ENCODE measurements around the gene AAK1. TPM values are rescaled to one million over a fixed set of nuclear protein-coding genes. Genes with fewer than 3 reads are reported as not detected.

The AAK1 gene
- total RNA-seq, 1 experiment from 2014 or later = 40.5 TPM

GRCh38 chr2:69437751-69438154 lies 205.8 kb downstream of the AAK1 start:
- Histone ChIP-seq H3K27ac (ENCODE audit: low read depth, low read length, poor library complexity, severe bottlenecking) (peak overlapping the region; percentile 91), H3K36me3 (ENCODE audit: insufficient read depth, low read length, poor library complexity, severe bottlenecking) (no peaks in the 10 kb centered on the region), H3K27me3 (replicated peaks; ENCODE audit: insufficient read depth, low read depth, low read length, poor library complexity) (no peaks in the 10 kb centered on the region), H3K9me3 (ENCODE audit: low read depth, low read length, poor library complexity, severe bottlenecking) (no peaks in the 10 kb centered on the region), H3K4me3 (ENCODE audit: low read depth, low read length, poor library complexity, severe bottlenecking) (peak overlapping the region; percentile 67), H3K4me1 (ENCODE audit: insufficient read depth, low read length, poor library complexity, severe bottlenecking) (peaks cover 4% of the 10 kb centered on the region)
- TSS peak; percentile 94 for BruUV-seq (replicated peaks)
- DNase-seq (ENCODE audit: low spot score) = no peak
- no peak for TF ChIP-seq EZH2 (IDR thresholded peaks at IDR 0.05; ENCODE audit: borderline replicate concordance, low read depth, low read length, poor library complexity, severe bottlenecking)
- no peak for TF ChIP-seq CTCF (conservative IDR thresholded peaks at IDR 0.05; ENCODE audit: low read depth, low read length)
- ChIA-PET POLR2A (ENCODE audit: low non-redundant PET) (no interaction called here), CTCF (no interaction called here)
- intact Hi-C loops (cut with micrococcal nuclease; ENCODE audit: unreplicated experiment) = no loop called here

- Histone ChIP-seq H3K36me3 (ENCODE audit: insufficient read depth, low read length, poor library complexity, severe bottlenecking) (no peaks in the 10 kb centered on the region), H3K27ac (ENCODE audit: low read depth, low read length, poor library complexity, severe bottlenecking) (peak within 1 kb of the TSS; percentile 91), H3K4me1 (ENCODE audit: insufficient read depth, low read length, poor library complexity, severe bottlenecking) (peaks cover 4% of the 10 kb centered on the region), H3K27me3 (replicated peaks; ENCODE audit: insufficient read depth, low read depth, low read length, poor library complexity) (no peaks in the 10 kb centered on the region), H3K4me3 (ENCODE audit: low read depth, low read length, poor library complexity, severe bottlenecking) (peak within 1 kb of the TSS; percentile 67), H3K9me3 (ENCODE audit: low read depth, low read length, poor library complexity, severe bottlenecking) (no peaks in the 10 kb centered on the region)
- peak; percentile 97 for DNase-seq (ENCODE audit: low spot score)
- CTCF ChIA-PET = no interaction called here
- TF ChIP-seq EZH2 (IDR thresholded peaks at IDR 0.05; ENCODE audit: borderline replicate concordance, low read depth, low read length, poor library complexity, severe bottlenecking) (no peak), CTCF (conservative IDR thresholded peaks at IDR 0.05; ENCODE audit: low read depth, low read length) (peak; percentile 61)
- POLR2A ChIA-PET (ENCODE audit: low non-redundant PET) = no interaction called here
- no TSS peak for BruUV-seq (replicated peaks)
- intact Hi-C loops (cut with micrococcal nuclease; ENCODE audit: unreplicated experiment) = no loop called here
Observed at GRCh38 chr2:69436938-69437750, 206.4 kb downstream of the AAK1 start, which contains the start of gene NFU1. Gene NFU1 (minus strand): TSS chr2:69437435. CDS start chr2:69437422, 13 bp downstream.

- POLR2A ChIA-PET (ENCODE audit: low non-redundant PET) = no interaction called here
Observed at GRCh38 chr2:69436596-69436937, 207.0 kb downstream of the AAK1 start.

More at GRCh38 chr2:69436596-69436937, 207.0 kb downstream of the AAK1 start:
- DNase-seq (ENCODE audit: low spot score) = no peak
- H3K4me1 ChIP-seq (ENCODE audit: insufficient read depth, low read length, poor library complexity, severe bottlenecking) = peaks cover 4% of the 10 kb centered on the region
- no peak for TF ChIP-seq EZH2 (IDR thresholded peaks at IDR 0.05; ENCODE audit: borderline replicate concordance, low read depth, low read length, poor library complexity, severe bottlenecking)
- TF ChIP-seq CTCF (conservative IDR thresholded peaks at IDR 0.05; ENCODE audit: low read depth, low read length) = no peak
- H3K4me3 ChIP-seq (ENCODE audit: low read depth, low read length, poor library complexity, severe bottlenecking) = peak overlapping the region; percentile 67
- CTCF ChIA-PET = no interaction called here
- no TSS peak for BruUV-seq (replicated peaks)
- no peaks in the 10 kb centered on the region for H3K9me3 ChIP-seq (ENCODE audit: low read depth, low read length, poor library complexity, severe bottlenecking)
- intact Hi-C loops (cut with micrococcal nuclease; ENCODE audit: unreplicated experiment) = no loop called here
- peak overlapping the region; percentile 91 for H3K27ac ChIP-seq (ENCODE audit: low read depth, low read length, poor library complexity, severe bottlenecking)
- no peaks in the 10 kb centered on the region for H3K36me3 ChIP-seq (ENCODE audit: insufficient read depth, low read length, poor library complexity, severe bottlenecking)
- no peaks in the 10 kb centered on the region for H3K27me3 ChIP-seq (replicated peaks; ENCODE audit: insufficient read depth, low read depth, low read length, poor library complexity)

Data from A673 (cell line).